H9 (cell line): ENCODE measurements around the gene SCRN1. TPM values are rescaled to one million over a fixed set of nuclear protein-coding genes. Genes with fewer than 3 reads are reported as not detected.

Source experiments
- DNase-seq: peaks from one replicate; pipeline ENCODE4 v3.0.0-alpha.2; 2017
- H2AFZ ChIP-seq: one replicate; pipeline ENCODE4 v1.6.1; 2013; ENCODE audit warnings: mild to moderate bottlenecking, low read length, control low read depth, moderate library complexity
- H2AK5ac ChIP-seq: 2 replicates; pipeline ENCODE4 v1.6.1; 2013; ENCODE audit warnings: low read length, control low read depth, mixed read lengths; ENCODE audit not compliant: insufficient read length
- H2BK120ac ChIP-seq: one replicate; pipeline ENCODE4 v1.6.1; 2013; ENCODE audit warnings: low read depth, mild to moderate bottlenecking, low read length, control low read depth, inconsistent platforms; ENCODE audit not compliant: poor library complexity, severe bottlenecking
- H2BK12ac ChIP-seq: 2 replicates; pipeline ENCODE4 v1.6.1; 2013; ENCODE audit warnings: low read length, control low read depth, mixed read lengths, low read depth; ENCODE audit not compliant: insufficient read length
- H2BK15ac ChIP-seq: 2 replicates; pipeline ENCODE4 v1.6.1; 2013; ENCODE audit warnings: low read depth, low read length, control low read depth
- H2BK20ac ChIP-seq: one replicate; pipeline ENCODE4 v1.6.1; 2013; ENCODE audit warnings: low read depth, mild to moderate bottlenecking, low read length, control low read depth, inconsistent platforms; ENCODE audit not compliant: poor library complexity, severe bottlenecking
- H2BK5ac ChIP-seq: 2 replicates; pipeline ENCODE4 v1.6.1; 2013; ENCODE audit warnings: low read length, control low read depth, mixed read lengths; ENCODE audit not compliant: insufficient read length
- H3K14ac ChIP-seq: 2 replicates; pipeline ENCODE4 v1.6.1; 2013; ENCODE audit warnings: low read length, control low read depth; ENCODE audit not compliant: insufficient read depth
- H3K18ac ChIP-seq: 2 replicates; pipeline ENCODE4 v1.6.1; 2013; ENCODE audit warnings: low read depth, mild to moderate bottlenecking, mixed read lengths, low read length, control low read depth; ENCODE audit not compliant: insufficient read length
- H3K23ac ChIP-seq: 2 replicates; pipeline ENCODE4 v1.6.1; 2013; ENCODE audit warnings: low read length, control low read depth, mixed read lengths, low read depth; ENCODE audit not compliant: insufficient read length
- H3K23me2 ChIP-seq: 2 replicates; pipeline ENCODE4 v1.6.1; 2013; ENCODE audit warnings: low read depth, mild to moderate bottlenecking, mixed read lengths, low read length, control low read depth; ENCODE audit not compliant: insufficient read length, poor library complexity, severe bottlenecking
- H3K27ac ChIP-seq: 2 replicates; pipeline ENCODE4 v1.5.1; 2013; ENCODE audit warnings: low read length, control low read depth, mixed read lengths, low read depth; ENCODE audit not compliant: insufficient read length
- H3K27me3 ChIP-seq: 2 replicates; pipeline ENCODE4 v1.6.1; 2013; ENCODE audit warnings: low read length, control low read depth, inconsistent platforms; ENCODE audit not compliant: insufficient read depth
- H3K4ac ChIP-seq: 2 replicates; pipeline ENCODE4 v1.6.1; 2013; ENCODE audit warnings: low read depth, mild to moderate bottlenecking, control low read depth, inconsistent platforms, low read length, moderate library complexity
- H3K4me1 ChIP-seq: 2 replicates; pipeline ENCODE4 v1.6.1; 2013; ENCODE audit warnings: low read length, control low read depth, inconsistent platforms; ENCODE audit not compliant: insufficient read depth
- H3K4me2 ChIP-seq: 2 replicates; pipeline ENCODE4 v1.6.1; 2013; ENCODE audit warnings: low read length, control low read depth, mixed read lengths; ENCODE audit not compliant: insufficient read length, insufficient read depth
- H3K56ac ChIP-seq: 2 replicates; pipeline ENCODE4 v1.6.1; 2013; ENCODE audit warnings: low read depth, mild to moderate bottlenecking, mixed read lengths, low read length, control low read depth; ENCODE audit not compliant: insufficient read length
- H3K79me1 ChIP-seq: 2 replicates; pipeline ENCODE4 v1.6.1; 2013; ENCODE audit warnings: low read depth, mild to moderate bottlenecking, moderate library complexity, low read length, control low read depth, inconsistent platforms; ENCODE audit not compliant: insufficient read depth, poor library complexity, severe bottlenecking
- H3K79me2 ChIP-seq: 2 replicates; pipeline ENCODE4 v1.6.1; 2013; ENCODE audit warnings: low read length, control low read depth, inconsistent platforms; ENCODE audit not compliant: insufficient read depth
- H3K9ac ChIP-seq: 2 replicates; pipeline ENCODE4 v1.6.1; 2013; ENCODE audit warnings: low read length, control low read depth, mixed read lengths; ENCODE audit not compliant: insufficient read length; ENCODE audit errors: extremely low read depth
- H3K9me3 ChIP-seq: one replicate; pipeline ENCODE4 v1.6.1; 2013; ENCODE audit warnings: low read depth, low read length, inconsistent platforms; ENCODE audit not compliant: control insufficient read depth
- H3T11ph ChIP-seq: one replicate; pipeline ENCODE4 v1.6.1; 2013; ENCODE audit warnings: mild to moderate bottlenecking, low read length, control low read depth, inconsistent platforms
- H4K20me1 ChIP-seq: one replicate; pipeline ENCODE4 v1.6.1; 2013; ENCODE audit not compliant: control insufficient read depth, insufficient read length, insufficient read depth
- H4K5ac ChIP-seq: 2 replicates; pipeline ENCODE4 v1.6.1; 2013; ENCODE audit warnings: low read depth, mild to moderate bottlenecking, mixed read lengths, low read length, control low read depth; ENCODE audit not compliant: insufficient read length
- H4K8ac ChIP-seq: replicated peaks from 2 replicates; pipeline ENCODE4 v1.6.1; 2013; ENCODE audit warnings: low read length, control low read depth, mixed read lengths, low read depth; ENCODE audit not compliant: insufficient read length
- H4K91ac ChIP-seq: 2 replicates; pipeline ENCODE4 v1.6.1; 2013; ENCODE audit warnings: low read depth, mild to moderate bottlenecking, moderate library complexity, mixed read lengths, low read length, control low read depth; ENCODE audit not compliant: insufficient read length
- H3K27ac Mint-ChIP-seq, 3 experiments: 2 replicates in 2 of 3; 3 replicates in 1 of 3; pipeline ENCODE4 v1.8.0; 2020 to 2021; ENCODE audit warnings: mixed read lengths in 3 of 3, mild to moderate bottlenecking in 1 of 3, moderate library complexity in 1 of 3
- H3K27me3 Mint-ChIP-seq: 2 replicates; pipeline ENCODE4 v1.8.0; 2021; ENCODE audit warnings: low read depth, mild to moderate bottlenecking, moderate library complexity, mixed read lengths
- H3K36me3 Mint-ChIP-seq, 3 experiments: 2 replicates in 2 of 3; 3 replicates in 1 of 3; pipeline ENCODE4 v1.8.0; 2020 to 2021; ENCODE audit warnings: low read depth in 3 of 3, mixed read lengths in 3 of 3; ENCODE audit not compliant: insufficient read depth in 1 of 3
- H3K4me1 Mint-ChIP-seq, 2 experiments: 2 replicates each; pipeline ENCODE4 v1.8.0; 2020; ENCODE audit warnings: mixed read lengths in 2 of 2
- H3K4me3 Mint-ChIP-seq, 2 experiments: 2 replicates in 1 of 2; 3 replicates in 1 of 2; pipeline ENCODE4 v1.8.0; 2020 to 2021; ENCODE audit warnings: mild to moderate bottlenecking in 2 of 2, mixed read lengths in 2 of 2, moderate library complexity in 1 of 2
- H3K9me3 Mint-ChIP-seq, 2 experiments: 2 replicates in 1 of 2; 3 replicates in 1 of 2; pipeline ENCODE4 v1.8.0; 2020; ENCODE audit warnings: mild to moderate bottlenecking in 2 of 2, mixed read lengths in 2 of 2, moderate library complexity in 1 of 2
- CTCF ChIP-seq: fragments of 200-600 bp; sonication (generic); conservative IDR thresholded peaks from 3 replicates; pipeline ENCODE4 v1.8.0; 2021; ENCODE audit warnings: antibody characterized with exemption, mild to moderate bottlenecking
- WGBS: extraction: QIAGEN DNeasy Blood & Tissue Kit; methylation state at CpG from one replicate; pipeline ENCODE4 v1.1.7; 2013; ENCODE audit warnings: missing lambda C conversion rate, low lambda C conversion rate, mixed read lengths; ENCODE audit not compliant: insufficient read length; ENCODE audit errors: extremely low coverage; 5-methylcytosine and 5-hydroxymethylcytosine counted together
- total RNA-seq: library from RNA; stranded (reverse); gene quantifications from 2 replicates; pipeline ENCODE4 v1.2.1, GENCODE V29; 2021

The SCRN1 gene
- total RNA-seq, 1 experiment from 2014 or later, result 101 TPM

- H3K27me3 Mint-ChIP-seq, result no peaks in the 10 kb centered on the region
- WGBS, result no CpG with 5 or more reads among the region's 42 CpGs
These were observed 39.4 kb upstream of the SCRN1 start for GRCh38 chr7:30028749-30029635.

More at GRCh38 chr7:30028749-30029635, 39.4 kb upstream of the SCRN1 start:
- H2BK20ac ChIP-seq, result no peak overlapping the region
- Mint-ChIP-seq H3K4me3 (no peak overlapping the region), H3K36me3 (peaks cover 0 to 2% (median under 1%) of the 10 kb centered on the region in 3 experiments; a peak in 4 of 7 replicates), H3K27ac (peak overlapping the region; percentile 61 to 95 (median 93); a peak in 5 of 7 replicates), H3K4me1 (peaks cover 22% of the 10 kb centered on the region in 2 experiments), H3K9me3 (no peaks in the 10 kb centered on the region)
- H3K9me3 ChIP-seq, result no peaks in the 10 kb centered on the region
- peak overlapping the region; percentile 68 for H3K9ac ChIP-seq
- no peak overlapping the region for H4K5ac ChIP-seq
- H4K91ac ChIP-seq, result no peak overlapping the region
- no peaks in the 10 kb centered on the region for H4K20me1 ChIP-seq
- H3K23me2 ChIP-seq, result peaks cover 10% of the 10 kb centered on the region
- H2BK12ac ChIP-seq, result no peak overlapping the region
- no peak overlapping the region for H3K14ac ChIP-seq
- no peaks in the 10 kb centered on the region for H3K27me3 ChIP-seq
- no peak overlapping the region for H3K56ac ChIP-seq
- TF ChIP-seq CTCF, result no peak
- no peak overlapping the region for H3K4ac ChIP-seq
- no peak overlapping the region for H3K27ac ChIP-seq
- no peak overlapping the region for H2BK120ac ChIP-seq
- H3T11ph ChIP-seq, result no peak overlapping the region
- H4K8ac ChIP-seq, result no peak overlapping the region
- H2AK5ac ChIP-seq, result no peak overlapping the region
- no peak overlapping the region for H2BK5ac ChIP-seq
- no peak overlapping the region for H3K18ac ChIP-seq
- H3K4me2 ChIP-seq, result peak overlapping the region; percentile 71
- H3K79me1 ChIP-seq, result peaks cover 11% of the 10 kb centered on the region
- DNase-seq, result peak; percentile 71
- peaks cover 23% of the 10 kb centered on the region; the same call in 1 of the 2 replicates for H3K79me2 ChIP-seq
- H3K4me1 ChIP-seq, result peaks cover 4% of the 10 kb centered on the region; the same call in 1 of the 2 replicates
- H3K23ac ChIP-seq, result no peak overlapping the region
- H2BK15ac ChIP-seq, result no peak overlapping the region
- no peak overlapping the region for H2AFZ ChIP-seq
